Fibroblast of peridontal ligament (primary cell): ENCODE data around the gene NXN.
A peak's percentile ranks its signal among the peaks of the same experiment; 100 is the strongest.
"Not testable (repeated sequence)": the region's sequence is repeated elsewhere in the genome, so short reads cannot be mapped to it uniquely, and the experiment has no call there.

Source experiments
- DNase-seq: peaks from one replicate; pipeline ENCODE4 v3.0.0-alpha.2; 2010; ENCODE audit errors: extremely low read depth

The NXN gene

DNA sequence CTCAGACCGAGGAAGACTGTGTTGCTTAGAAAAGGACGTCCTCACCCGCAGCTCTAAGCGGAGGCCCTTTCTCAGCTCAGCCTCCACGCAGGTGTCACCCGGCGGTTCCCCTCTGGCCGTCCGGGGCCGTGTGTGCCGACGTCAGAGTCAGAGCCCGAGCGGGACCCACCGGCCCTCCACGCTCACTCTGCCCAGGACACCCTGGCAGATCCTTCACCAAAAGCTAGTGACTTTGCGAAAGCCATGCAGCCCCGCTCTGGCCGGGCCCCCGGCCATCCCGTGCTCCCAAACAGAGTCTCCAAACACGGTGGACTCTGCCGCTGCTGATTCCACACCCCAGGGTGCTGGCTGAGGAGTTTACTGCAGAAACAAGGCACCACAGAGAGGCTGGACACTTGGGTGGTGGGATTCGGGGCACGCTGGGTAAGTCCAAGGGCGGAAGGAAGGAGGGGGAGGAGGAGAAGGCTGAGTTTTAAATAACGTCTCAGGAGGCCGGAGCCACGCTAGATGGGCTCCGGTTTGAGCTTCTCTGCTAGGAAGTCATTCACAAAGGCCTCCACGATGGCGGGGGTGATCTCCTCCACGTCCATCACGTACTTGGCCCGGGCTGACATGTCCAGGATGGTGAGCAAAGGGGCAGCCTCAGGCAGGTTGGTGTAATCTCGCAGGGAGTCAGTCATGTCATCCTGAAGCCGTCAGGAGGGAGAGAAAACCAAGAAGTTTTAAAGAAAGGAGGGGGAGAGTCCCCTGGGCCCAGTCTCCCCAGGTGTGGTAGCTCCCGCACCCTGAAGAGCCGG is 178.9 kb downstream of the NXN start:
- DNase-seq = no peak

DNA sequence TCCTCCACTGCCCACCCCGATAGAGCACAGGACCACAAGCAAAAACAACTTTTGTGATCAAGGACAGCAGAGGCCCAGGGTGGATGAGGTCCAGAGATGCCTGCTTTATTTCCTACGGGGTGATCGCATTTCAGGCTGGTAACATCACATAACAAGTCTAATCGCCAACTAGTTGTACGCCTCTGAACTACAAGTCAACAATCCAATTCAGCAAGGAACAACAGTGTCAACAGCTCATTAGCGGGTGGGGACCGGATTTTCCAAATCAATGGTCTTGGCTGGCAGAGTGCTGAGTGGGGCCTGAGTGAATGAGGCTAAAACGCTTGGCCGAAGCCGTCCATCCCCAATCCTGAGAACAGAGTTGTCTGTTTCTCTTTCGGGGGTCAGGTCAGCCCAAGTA is 180.3 kb downstream of the NXN start:
- no peak for DNase-seq

DNA sequence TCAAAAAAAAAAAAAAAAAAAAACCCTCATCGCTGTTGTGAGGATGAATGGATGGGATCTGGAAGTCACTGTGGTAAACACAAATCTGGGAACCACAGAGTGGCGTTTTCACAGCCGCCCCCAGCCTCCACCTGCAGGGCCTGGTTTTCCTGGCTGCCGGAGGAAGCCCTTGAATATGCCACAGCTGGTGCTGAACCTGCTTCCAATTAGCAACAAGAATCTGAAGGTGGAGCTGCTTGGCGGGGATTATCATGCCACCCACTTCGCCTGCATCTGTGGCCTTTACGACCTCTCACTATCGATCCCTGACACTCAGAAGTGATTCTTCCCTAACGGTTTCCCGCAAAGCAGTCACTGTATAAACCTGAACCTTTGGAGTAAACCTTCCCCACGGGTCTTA is 181.3 kb downstream of the NXN start:
- no peak for DNase-seq

DNA sequence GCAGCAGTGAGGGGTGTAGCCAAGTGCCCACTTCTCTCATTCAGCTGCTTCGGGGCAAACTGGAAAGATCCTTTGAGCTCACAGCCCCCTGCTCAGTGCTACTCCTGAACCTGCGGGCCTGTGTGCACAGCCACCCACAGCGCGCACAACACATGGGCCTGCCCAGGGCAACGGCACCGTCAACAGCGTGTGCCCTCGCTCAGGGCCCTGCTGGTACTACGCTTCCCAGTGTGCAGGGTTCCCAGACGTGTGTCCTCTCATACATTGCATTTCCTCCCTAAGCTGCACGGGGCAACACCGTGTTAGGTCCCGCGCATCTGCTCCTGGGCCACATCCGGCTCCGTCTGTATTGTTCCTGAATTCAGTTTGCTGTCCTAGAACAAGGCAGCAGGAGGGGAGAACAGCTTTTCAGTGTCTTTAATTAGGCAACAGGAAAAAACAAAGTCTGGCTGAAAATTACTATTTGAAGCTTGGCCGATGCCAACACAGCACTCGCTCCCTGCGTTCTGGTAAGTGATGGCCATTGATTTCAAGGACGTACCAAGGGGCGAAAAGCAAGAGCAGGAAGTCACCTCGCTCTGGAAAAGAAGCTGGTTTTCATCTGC is 182.2 kb downstream of the NXN start:
- DNase-seq = no peak

DNA sequence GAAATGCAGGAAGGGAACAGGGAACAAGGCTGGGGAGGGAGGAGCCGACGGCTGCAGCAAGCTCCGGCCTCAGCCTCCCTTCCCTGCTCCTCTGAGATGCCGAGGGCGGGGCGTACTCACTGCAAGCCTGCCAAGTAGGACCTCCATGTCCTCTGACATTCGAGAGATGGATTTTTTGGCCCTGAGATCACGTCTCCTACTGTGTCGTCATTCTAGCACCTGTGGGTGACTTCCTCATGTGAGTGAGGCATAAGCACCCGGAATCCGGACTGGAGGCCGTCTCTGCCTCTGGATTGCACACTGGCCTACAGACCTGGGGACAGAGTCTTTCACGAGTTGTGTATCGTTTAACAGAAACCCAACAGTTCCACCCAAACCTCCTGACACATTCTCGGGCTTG is 183.0 kb downstream of the NXN start:
- DNase-seq = no peak

DNA sequence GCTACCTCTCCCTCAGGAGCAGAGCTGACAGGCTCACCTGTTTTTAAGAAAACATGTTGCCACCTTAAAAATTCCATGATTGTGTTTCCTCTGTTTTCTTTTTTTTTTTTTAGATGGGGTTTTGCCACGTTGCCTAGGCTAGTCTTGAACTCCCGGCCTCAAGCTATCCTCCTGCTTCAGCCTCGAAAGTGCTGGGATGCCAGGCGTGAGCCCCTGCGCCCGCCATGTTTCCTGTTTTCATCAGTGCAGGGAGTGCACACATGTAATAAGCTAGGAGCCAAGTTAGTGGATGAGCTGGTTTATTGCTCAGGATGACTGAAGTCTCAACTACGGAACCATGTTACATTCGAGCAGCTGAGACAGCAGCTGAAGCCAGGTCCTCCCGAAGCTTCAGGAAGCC is 183.9 kb downstream of the NXN start:
- DNase-seq = no peak

DNA sequence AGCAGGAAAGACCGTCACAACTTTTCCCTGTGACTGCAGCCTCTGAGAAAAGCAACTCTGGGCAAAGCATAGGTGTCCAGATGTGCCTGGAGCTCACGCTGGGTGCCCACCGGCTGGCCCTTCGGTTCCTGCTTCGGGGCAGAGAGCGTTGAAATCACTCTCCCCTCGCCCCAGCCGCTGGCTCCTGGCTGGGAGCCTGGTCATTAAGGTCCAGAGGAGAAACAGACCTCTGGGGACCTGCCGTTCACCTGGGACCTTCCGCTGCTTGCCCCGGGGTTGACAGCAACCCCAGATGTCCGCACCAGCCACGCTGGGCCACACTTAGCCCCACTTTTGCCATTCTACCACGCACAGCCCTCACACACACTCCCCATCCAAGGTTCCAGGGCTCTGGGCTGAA is 184.3 kb downstream of the NXN start:
- no peak for DNase-seq

DNA sequence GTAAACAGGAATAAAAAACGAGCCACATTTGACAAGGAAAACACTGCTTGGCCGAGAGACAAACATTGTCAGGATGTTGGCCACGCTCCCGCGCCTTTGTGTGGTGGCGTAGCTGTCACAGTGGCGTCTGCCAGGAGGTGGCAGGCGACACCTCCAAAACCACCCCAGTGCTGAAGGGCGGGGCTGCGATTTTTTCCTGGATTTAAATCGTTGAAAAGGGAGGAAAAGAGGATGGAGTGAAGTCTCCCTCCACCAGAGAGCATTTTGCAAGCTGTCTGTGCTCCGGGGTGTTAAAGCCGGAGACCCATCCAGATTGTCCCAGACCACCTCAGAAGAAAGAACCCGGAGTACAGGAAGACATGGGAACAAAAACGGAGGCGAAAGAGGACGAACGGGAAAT is 184.7 kb downstream of the NXN start:
- peak; percentile 81 for DNase-seq

DNA sequence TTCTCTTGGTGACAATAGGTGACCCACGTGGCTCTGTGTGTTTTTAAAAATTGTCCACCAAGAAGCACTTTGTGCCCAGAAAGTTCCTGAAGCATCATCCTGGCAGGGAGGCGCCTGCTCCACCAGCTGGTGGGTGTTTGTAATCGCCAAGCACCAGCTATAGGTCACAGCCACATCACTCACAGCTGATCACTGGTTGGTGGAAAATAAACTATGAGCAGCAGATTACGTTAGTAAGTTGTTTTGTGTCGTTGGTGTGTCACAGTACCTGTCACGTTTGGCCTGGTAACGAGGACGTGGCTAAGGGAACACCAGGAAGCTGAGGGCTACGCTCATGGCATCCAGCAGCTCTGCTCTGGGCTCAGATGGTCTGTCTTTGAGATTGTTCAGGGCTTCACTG is 187.3 kb downstream of the NXN start:
- DNase-seq = peak; percentile 28

DNA sequence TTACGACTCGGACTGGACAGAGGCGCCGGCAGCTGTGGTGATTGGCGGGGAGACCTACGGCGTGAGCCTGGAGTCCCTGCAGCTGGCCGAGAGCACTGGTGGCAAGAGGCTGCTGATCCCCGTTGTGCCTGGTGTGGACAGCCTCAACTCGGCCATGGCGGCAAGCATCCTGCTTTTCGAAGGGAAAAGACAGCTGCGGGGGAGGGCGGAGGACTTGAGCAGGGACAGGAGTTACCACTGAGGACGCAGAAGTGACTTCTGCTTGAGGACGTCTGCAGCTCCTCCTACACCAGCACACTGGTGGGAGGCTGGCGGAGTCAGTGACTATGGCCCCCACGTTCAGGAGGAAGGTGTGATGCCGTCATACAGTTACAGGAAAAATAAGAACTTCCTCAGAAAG is 187.7 kb downstream of the NXN start:
- no peak for DNase-seq

DNA sequence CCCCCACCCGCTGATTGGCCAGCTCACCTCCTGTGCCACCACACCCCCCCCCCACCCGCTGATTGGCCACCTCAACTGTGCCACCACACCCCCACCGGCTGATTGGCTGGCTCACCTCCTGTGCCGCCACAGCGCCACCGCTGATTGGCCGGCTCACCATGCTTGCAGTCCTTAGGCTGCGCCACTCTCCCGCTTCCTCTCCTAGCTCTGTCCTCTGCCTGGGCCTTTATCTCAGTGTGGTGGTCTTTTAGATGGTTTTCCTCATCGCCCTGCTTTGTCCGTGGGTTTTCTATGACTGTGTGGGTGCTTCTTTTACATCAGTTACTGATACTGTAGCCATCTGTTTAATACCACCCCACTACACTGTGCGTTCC is 188.7 kb downstream of the NXN start:
- not testable (repeated sequence) for DNase-seq

DNA sequence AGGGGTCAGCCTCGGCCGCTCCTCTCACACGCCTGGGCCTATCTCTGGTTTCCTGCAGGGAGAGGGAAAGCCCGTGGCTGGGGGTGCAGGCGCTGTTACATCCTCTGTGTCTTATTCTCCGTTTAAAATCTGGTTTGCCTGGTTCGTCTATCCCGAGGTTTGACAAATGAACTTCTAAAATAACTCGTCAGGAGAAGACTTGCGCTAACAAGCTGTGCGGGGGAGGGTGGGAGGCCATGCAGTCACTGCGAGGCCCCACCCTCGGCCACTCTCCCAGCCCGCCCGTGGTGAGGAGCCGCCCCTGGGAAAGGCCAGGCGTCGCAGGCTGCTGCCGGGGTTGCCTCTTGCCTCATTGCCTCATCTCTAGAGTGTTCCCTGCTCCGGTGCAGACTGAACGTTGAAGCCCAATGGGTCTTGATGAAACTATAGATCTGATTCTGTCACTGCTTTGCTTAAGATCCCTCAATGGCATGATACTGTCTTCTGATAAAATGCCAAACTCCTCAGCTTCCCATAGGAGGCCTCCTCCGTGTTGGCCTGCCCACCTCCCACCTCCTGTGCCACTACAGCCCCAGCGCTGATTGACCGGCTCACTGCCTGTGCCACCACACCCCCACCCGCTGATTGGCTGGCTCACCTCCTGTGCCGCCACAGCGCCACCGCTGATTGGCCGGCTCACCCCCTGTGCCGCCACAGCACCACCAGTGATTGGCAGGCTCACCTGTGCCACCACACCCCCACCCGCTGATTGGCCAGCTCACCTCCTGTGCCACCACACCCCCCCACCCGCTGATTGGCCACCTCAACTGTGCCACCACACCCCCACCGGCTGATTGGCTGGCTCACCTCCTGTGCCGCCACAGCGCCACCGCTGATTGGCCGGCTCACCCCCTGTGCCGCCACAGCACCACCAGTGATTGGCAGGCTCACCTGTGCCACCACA is 189.4 kb downstream of the NXN start:
- not testable (repeated sequence) for DNase-seq

DNA sequence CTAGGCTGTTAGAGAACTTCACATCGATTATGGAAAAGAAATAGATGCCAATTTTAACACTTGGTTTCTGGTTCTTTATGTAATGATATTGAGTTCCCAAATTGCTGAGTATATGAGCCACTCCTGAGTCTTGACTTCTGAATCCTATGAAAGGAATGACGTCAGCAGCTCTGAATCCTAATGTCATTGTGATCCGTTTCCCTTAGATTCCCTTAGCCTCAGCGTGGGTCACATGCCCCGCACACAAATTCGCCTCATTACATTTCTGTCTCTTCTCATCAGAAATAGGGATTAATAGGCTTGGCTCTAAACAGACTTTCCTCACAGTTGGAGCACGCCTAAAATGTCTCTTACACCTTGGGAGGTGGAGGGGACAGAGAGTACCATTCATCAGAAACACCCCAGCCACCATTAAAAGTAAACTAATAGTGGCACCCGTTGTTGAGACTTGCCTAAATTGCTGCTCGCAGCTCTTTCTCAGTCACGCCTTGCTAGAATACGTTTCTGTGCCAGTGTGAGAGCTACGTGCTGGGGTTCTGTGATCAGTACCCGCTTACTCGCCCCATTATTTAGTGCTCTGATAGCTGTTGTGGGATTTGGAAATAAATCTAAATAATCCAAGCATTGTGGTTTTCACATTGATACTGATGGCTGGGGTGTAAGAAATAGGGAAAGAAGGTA is 190.3 kb downstream of the NXN start:
- DNase-seq = no peak

DNA sequence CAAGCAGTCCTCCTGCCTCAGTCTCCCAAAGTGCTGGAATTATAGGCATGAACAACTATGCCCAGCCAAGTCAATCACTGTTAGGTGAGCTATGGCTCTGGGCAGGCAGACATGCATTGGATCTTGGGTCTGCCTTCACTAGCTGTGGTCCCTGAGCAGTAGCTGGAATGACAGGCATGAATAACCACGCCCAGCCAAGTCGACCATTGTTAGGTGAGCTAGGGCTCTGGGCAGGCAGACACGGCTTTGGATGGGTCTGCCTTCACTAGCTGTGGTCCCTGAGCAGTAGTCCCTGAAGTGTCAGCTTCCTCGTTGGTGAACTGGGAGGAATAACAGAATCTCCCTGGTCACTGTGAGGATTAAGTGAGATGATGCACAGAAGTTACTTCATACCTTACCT is 191.0 kb downstream of the NXN start:
- DNase-seq = no peak

DNA sequence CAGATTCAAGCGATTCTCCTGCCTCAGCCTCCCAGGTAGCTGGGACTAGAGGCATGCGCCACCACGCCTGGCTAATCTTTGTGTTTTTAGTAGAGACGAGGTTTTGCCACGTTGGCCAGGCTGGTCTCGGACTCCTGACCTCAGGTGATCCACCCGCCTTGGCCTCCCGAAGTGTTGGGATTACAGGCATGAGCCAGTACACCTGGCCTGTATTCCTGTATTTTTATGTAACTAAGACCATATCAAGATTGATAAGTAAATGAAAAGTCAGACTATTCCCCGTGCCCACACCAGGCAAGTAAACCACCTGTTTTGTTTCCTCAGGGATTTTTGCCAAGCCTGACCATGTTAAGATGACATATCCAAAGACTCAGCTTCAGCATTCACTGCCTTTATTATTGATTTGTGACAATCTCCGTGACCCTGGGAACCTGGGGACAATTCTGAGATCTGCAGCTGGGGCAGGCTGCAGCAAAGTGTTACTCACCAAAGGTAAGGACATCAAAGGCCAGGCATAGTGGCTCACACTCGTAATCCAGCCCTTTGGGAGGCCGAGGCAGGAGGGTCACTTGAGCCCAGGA is 191.8 kb downstream of the NXN start:
- no peak for DNase-seq

DNA sequence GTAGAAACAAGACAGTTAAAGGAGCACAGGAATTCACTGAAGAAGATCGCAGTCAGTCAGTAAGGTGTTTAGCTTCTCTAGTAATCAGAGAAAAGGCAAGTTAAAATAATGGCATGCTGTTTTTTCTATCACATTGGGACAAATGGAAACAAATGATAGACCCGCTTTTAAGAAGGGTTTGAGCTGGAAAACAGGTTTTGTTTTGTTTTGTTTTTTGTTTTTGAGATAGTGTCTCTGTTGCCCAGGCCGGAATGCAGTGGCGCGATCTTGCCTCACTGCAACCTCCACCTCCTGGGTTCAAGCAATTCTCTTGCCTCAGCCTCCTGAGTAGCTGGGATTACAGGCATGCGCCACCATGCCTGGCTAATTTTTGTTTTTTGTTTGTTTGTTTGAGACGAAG is 193.7 kb downstream of the NXN start:
- not testable (repeated sequence) for DNase-seq

DNA sequence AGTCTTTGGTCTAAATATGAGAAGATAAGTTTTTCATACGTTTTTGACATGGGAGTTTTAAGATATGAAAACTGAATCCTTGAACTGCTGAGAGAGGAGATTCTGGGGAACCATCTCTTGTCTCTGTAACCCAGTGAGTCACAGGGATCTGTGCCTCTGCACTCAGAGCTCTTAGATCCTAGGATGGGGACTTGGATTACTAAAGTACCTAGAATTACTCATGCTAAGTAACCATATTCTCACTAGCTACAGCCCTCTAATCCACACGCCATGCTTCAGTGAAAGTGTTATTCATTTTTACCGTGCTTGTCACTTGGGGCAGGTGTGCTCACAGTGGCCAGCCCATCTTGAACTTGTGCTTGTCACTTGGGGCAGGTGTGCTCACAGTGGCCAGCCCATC is 195.4 kb downstream of the NXN start:
- DNase-seq = no peak

DNA sequence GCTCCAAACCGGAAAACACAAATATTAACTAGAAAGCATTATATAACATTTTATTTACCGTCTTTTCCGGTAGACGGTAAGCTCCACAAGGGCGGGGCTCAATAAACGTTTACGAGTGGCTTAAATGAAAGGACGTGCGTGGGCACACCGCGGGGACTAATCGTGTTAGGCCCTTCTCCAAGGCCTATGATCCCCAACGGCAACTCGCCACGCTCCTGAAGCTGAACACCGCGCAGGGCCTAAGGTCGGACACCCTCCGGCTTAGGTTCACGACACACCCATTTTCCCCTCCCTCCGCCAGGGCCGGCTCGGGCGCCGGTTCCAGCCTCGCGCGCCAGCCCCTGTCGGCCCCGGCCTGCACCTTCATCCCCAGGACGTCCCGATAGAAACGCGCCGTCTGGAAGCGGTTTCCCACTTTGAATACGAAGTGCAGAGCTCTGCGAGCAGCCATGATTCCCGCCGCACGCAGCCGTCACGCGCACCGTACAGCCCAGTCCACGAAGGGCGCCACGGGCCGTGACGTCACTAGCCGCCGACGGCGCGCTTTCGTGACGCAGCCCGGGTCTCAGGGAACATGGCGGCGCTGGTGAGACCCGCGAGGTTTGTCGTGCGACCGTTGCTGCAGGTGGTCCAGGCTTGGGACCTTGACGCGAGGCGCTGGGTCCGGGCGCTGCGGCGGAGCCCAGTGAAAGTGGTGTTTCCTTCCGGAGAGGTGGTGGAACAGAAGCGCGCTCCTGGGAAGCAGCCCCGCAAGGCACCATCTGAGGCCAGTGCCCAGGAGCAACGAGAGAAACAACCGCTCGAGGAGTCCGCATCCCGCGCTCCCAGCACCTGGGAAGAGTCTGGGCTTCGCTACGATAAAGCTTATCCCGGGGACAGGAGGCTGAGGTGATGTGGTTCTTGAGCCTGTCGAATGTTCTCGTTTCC is 197.5 kb downstream of the NXN start, which contains the start of the genes GLOD4 and MRM3:
TSS of gene GLOD4 (minus strand) at position 476 of the 927 bp plus-strand sequence. CDS start at position 451, 25 bp downstream.
TSS of gene MRM3 (plus strand) at position 549 of the 927 bp plus-strand sequence. CDS start at position 575, 26 bp downstream.
- peak; percentile 84 for DNase-seq

DNA sequence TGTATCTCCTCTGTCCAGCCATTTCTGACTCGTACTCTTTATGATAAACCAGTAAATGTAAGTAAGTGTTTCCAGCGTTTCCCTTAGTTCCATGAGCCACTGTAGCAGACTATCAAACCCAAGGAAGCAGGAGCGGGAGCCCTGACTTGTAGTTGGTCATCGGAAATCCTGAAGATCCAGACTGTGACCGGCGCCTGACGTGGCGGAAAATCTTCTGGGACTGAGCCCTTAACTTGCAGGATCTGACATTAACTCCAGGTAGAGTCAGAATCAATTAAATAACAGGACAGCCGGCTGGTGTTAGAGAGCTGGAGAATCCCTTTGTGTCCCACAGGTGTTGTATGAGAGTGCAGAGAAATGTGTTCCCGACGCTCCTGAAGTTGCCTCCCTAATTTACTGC is 201.5 kb downstream of the NXN start:
- no peak for DNase-seq

DNA sequence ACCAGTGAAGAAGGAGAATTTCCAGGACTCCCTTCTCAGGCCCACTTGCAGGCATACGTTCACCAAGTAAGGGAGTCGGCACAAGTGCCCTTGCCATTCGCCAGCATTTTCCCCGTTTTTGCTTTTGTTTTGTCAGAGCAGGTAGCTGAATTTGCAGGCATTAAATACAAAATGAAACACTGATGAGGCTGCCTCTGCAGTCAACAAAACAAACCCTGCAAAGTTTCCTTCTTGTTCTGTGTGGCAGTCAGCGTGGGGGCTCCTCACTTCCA is 205.3 kb downstream of the NXN start:
- DNase-seq = no peak
